DOHH2 (cell line): Measurements from ENCODE around the gene CCDC39.

Experiments used
- H3F3A ChIP-seq: fragments of 200-600 bp; sonication (generic), shearing (Covaris generic); 2 replicates; pipeline ENCODE4 v1.6.0; 2016; ENCODE audit warnings: antibody characterized with exemption, mild to moderate bottlenecking; ENCODE audit not compliant: control insufficient read depth, insufficient read depth
- H3K27ac ChIP-seq: fragments of 200-600 bp; sonication (generic); 2 replicates; pipeline ENCODE4 v1.5.1; 2014; ENCODE audit warnings: low read depth, mild to moderate bottlenecking, low read length, moderate library complexity
- H3K27me3 ChIP-seq: fragments of 200-600 bp; sonication (generic); 2 replicates; pipeline ENCODE4 v1.6.1; 2014; ENCODE audit warnings: mild to moderate bottlenecking, low read length, mixed read lengths; ENCODE audit not compliant: control insufficient read depth
- H3K36me3 ChIP-seq: fragments of 200-600 bp; sonication (generic); 2 replicates; pipeline ENCODE4 v1.6.1; 2014; ENCODE audit warnings: mild to moderate bottlenecking, low read length, moderate library complexity, mixed read lengths; ENCODE audit not compliant: control insufficient read depth
- H3K4me1 ChIP-seq: fragments of 200-600 bp; sonication (generic); 2 replicates; pipeline ENCODE4 v1.6.1; 2014; ENCODE audit warnings: mild to moderate bottlenecking, low read length, mixed read lengths; ENCODE audit not compliant: control insufficient read depth
- H3K4me2 ChIP-seq: fragments of 200-600 bp; sonication (generic); 2 replicates; pipeline ENCODE4 v1.6.0; 2014; ENCODE audit warnings: mild to moderate bottlenecking, low read length, moderate library complexity
- H3K4me3 ChIP-seq: fragments of 200-600 bp; sonication (generic); 2 replicates; pipeline ENCODE4 v1.5.1; 2014; ENCODE audit warnings: mild to moderate bottlenecking, low read length, mixed read lengths
- H3K79me2 ChIP-seq: fragments of 200-600 bp; sonication (generic); 2 replicates; pipeline ENCODE4 v1.6.1; 2014; ENCODE audit warnings: mild to moderate bottlenecking, low read length, mixed read lengths; ENCODE audit not compliant: control insufficient read depth
- H3K9me2 ChIP-seq: fragments of 200-600 bp; sonication (generic); replicated peaks from 2 replicates; pipeline ENCODE4 v1.6.1; 2014; ENCODE audit warnings: mild to moderate bottlenecking, low read length, mixed read lengths; ENCODE audit not compliant: control insufficient read depth
- H3K9me3 ChIP-seq: fragments of 200-600 bp; sonication (generic); 2 replicates; pipeline ENCODE4 v1.6.1; 2014; ENCODE audit warnings: antibody characterized with exemption, low read length, mixed read lengths; ENCODE audit not compliant: control insufficient read depth, insufficient read depth
- H4K20me1 ChIP-seq: fragments of 200-600 bp; sonication (generic); 2 replicates; pipeline ENCODE4 v1.6.0; 2014; ENCODE audit warnings: low read depth, mild to moderate bottlenecking, antibody characterized with exemption, low read length, moderate library complexity; ENCODE audit not compliant: control insufficient read depth, insufficient read depth
- CTCF ChIP-seq: fragments of 200-600 bp; sonication (generic); IDR thresholded peaks from one replicate; pipeline ENCODE4 v1.5.1; 2014; ENCODE audit warnings: antibody characterized with exemption, mild to moderate bottlenecking, low read depth, low read length; ENCODE audit not compliant: poor library complexity, severe bottlenecking
- EZH2phosphoT487 ChIP-seq: fragments of 200-600 bp; sonication (generic); IDR thresholded peaks from 2 replicates; pipeline ENCODE4 v1.6.1; 2017; ENCODE audit warnings: borderline replicate concordance, mild to moderate bottlenecking, antibody characterized with exemption, low read length, moderate library complexity, mixed read lengths

CCDC39 gene

GRCh38 chr3:180679178-180680096 is at the start of gene CCDC39:
Gene CCDC39, minus strand, starts transcription at chr3:180679489. Its CDS starts 109 bp downstream, at chr3:180679380.
- no peaks in the 10 kb centered on the region for H3K79me2 ChIP-seq
- peak within 1 kb of the TSS; percentile 94 for H3K4me2 ChIP-seq
- no peaks in the 10 kb centered on the region for H3K36me3 ChIP-seq
- H3K9me2 ChIP-seq, result no peaks in the 10 kb centered on the region
- no peaks in the 10 kb centered on the region for H4K20me1 ChIP-seq
- peaks cover 31% of the 10 kb centered on the region for H3K27me3 ChIP-seq
- H3K27ac ChIP-seq, result no peak within 1 kb of the TSS
- TF ChIP-seq CTCF (no peak), EZH2phosphoT487 (peak; percentile 55; the same call in 1 of the 2 replicates)
- H3F3A ChIP-seq, result no peaks in the 10 kb centered on the region
- peak within 1 kb of the TSS; percentile 85 for H3K4me3 ChIP-seq
- H3K9me3 ChIP-seq, result no peaks in the 10 kb centered on the region
- peaks cover 25% of the 10 kb centered on the region for H3K4me1 ChIP-seq

DNA sequence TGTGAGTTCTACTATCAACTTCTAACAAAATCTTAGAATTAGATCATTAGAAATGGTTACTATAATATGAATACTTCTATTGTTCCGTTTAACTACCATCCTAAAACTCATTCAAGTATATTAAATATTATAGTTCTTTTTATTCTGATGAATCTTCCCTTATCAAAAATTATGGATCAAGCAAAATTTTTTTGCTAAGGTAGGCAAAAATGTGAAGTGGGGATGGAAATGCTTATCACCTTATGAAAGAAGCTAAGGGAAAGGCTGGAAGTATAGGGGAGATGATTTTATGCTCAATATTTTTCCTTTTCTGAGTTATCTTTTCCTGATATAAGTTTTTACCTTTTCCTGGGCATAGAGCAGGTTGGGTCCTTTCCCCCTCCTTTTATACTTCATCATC is 40.7 kb upstream of the CCDC39 start:
- Histone ChIP-seq H4K20me1 (no peaks in the 10 kb centered on the region), H3K9me2 (no peaks in the 10 kb centered on the region), H3K4me1 (no peaks in the 10 kb centered on the region), H3K4me2 (no peak overlapping the region), H3K27ac (no peak overlapping the region), H3K27me3 (no peaks in the 10 kb centered on the region), H3K36me3 (no peaks in the 10 kb centered on the region), H3K9me3 (no peaks in the 10 kb centered on the region), H3F3A (no peaks in the 10 kb centered on the region), H3K79me2 (no peaks in the 10 kb centered on the region), H3K4me3 (no peak overlapping the region)
- TF ChIP-seq EZH2phosphoT487 (no peak), CTCF (no peak)

- Histone ChIP-seq H4K20me1 (no peaks in the 10 kb centered on the region), H3K27me3 (0 out of 2 replicates have a peak, but pooled peaks cover 2% of the 10 kb centered on the region), H3F3A (no peaks in the 10 kb centered on the region), H3K9me2 (no peaks in the 10 kb centered on the region), H3K4me3 (no peak overlapping the region), H3K36me3 (no peaks in the 10 kb centered on the region), H3K79me2 (no peaks in the 10 kb centered on the region), H3K27ac (no peak overlapping the region), H3K4me2 (no peak overlapping the region), H3K4me1 (no peaks in the 10 kb centered on the region), H3K9me3 (no peaks in the 10 kb centered on the region)
- TF ChIP-seq EZH2phosphoT487 (no peak), CTCF (no peak)
These were observed 28.6 kb upstream of the CCDC39 start for GRCh38 chr3:180707896-180708295.
